ENCODE measurements around the gene OR9I1.

GRCh38 chr11:58086528-58086927, 38.8 kb downstream of the OR9I1 start:
- TF ChIP-seq TAF1 (conservative IDR thresholded peaks at IDR 0.05) (no peak), SP1 (IDR thresholded peaks at IDR 0.05) (no peak), GABPA (IDR thresholded peaks at IDR 0.05 in 1 of 2, conservative IDR thresholded peaks at IDR 0.05 in 1 of 2) (no peak), FOXA1 (IDR thresholded peaks at IDR 0.05) (no peak), EGR1 (IDR thresholded peaks at IDR 0.05; ENCODE audit: low read depth in 2 of 2) (no peak)
- TF ChIP-seq, protein P1, sequence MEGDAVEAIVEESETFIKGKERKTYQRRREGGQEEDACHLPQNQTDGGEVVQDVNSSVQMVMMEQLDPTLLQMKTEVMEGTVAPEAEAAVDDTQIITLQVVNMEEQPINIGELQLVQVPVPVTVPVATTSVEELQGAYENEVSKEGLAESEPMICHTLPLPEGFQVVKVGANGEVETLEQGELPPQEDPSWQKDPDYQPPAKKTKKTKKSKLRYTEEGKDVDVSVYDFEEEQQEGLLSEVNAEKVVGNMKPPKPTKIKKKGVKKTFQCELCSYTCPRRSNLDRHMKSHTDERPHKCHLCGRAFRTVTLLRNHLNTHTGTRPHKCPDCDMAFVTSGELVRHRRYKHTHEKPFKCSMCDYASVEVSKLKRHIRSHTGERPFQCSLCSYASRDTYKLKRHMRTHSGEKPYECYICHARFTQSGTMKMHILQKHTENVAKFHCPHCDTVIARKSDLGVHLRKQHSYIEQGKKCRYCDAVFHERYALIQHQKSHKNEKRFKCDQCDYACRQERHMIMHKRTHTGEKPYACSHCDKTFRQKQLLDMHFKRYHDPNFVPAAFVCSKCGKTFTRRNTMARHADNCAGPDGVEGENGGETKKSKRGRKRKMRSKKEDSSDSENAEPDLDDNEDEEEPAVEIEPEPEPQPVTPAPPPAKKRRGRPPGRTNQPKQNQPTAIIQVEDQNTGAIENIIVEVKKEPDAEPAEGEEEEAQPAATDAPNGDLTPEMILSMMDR (IDR thresholded peaks at IDR 0.05; ENCODE audit: low read depth, low read length, missing input control) = no peak
- TF ChIP-seq, protein P2, sequence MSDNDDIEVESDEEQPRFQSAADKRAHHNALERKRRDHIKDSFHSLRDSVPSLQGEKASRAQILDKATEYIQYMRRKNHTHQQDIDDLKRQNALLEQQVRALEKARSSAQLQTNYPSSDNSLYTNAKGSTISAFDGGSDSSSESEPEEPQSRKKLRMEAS (IDR thresholded peaks at IDR 0.05) = no peak
- TF ChIP-seq, protein P3, sequence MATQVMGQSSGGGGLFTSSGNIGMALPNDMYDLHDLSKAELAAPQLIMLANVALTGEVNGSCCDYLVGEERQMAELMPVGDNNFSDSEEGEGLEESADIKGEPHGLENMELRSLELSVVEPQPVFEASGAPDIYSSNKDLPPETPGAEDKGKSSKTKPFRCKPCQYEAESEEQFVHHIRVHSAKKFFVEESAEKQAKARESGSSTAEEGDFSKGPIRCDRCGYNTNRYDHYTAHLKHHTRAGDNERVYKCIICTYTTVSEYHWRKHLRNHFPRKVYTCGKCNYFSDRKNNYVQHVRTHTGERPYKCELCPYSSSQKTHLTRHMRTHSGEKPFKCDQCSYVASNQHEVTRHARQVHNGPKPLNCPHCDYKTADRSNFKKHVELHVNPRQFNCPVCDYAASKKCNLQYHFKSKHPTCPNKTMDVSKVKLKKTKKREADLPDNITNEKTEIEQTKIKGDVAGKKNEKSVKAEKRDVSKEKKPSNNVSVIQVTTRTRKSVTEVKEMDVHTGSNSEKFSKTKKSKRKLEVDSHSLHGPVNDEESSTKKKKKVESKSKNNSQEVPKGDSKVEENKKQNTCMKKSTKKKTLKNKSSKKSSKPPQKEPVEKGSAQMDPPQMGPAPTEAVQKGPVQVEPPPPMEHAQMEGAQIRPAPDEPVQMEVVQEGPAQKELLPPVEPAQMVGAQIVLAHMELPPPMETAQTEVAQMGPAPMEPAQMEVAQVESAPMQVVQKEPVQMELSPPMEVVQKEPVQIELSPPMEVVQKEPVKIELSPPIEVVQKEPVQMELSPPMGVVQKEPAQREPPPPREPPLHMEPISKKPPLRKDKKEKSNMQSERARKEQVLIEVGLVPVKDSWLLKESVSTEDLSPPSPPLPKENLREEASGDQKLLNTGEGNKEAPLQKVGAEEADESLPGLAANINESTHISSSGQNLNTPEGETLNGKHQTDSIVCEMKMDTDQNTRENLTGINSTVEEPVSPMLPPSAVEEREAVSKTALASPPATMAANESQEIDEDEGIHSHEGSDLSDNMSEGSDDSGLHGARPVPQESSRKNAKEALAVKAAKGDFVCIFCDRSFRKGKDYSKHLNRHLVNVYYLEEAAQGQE (IDR thresholded peaks at IDR 0.05) = no peak

Data from liver (tissue), 3 donors.